HepG2 (cell line): Measurements from ENCODE around the gene IL17C. TPM values are rescaled to one million over a fixed set of nuclear protein-coding genes. Genes with fewer than 3 reads are reported as not detected.

Experiments
- CENPX ChIP-seq: sonication (generic); formaldehyde crosslinking; IDR thresholded peaks from 2 replicates; pipeline ENCODE4 v1.9.0; 2021; ENCODE audit warnings: mild to moderate bottlenecking, missing genetic modification reagents, moderate library complexity
- ISL2 ChIP-seq: sonication (generic); formaldehyde crosslinking; IDR thresholded peaks from 2 replicates; pipeline ENCODE4 v1.5.0; 2020; ENCODE audit warnings: missing genetic modification reagents
- KLF12 ChIP-seq: sonication (generic); formaldehyde crosslinking; IDR thresholded peaks from 2 replicates; pipeline ENCODE4 v1.4.0; 2020; ENCODE audit warnings: missing genetic modification reagents, borderline replicate concordance
- KLF15 ChIP-seq: sonication (generic); formaldehyde crosslinking; IDR thresholded peaks from 2 replicates; pipeline ENCODE4 v1.8.1; 2023; ENCODE audit warnings: borderline replicate concordance, mild to moderate bottlenecking, inconsistent platforms, missing genetic modification reagents, mixed read lengths
- PBX3 ChIP-seq: sonication (generic); formaldehyde crosslinking; IDR thresholded peaks from 2 replicates; pipeline ENCODE4 v1.8.1; 2023; ENCODE audit warnings: missing genetic modification reagents, inconsistent platforms, borderline replicate concordance
- YEATS2 ChIP-seq: sonication (generic); formaldehyde crosslinking; IDR thresholded peaks from 2 replicates; pipeline ENCODE4 v1.4.0; 2020; ENCODE audit warnings: missing genetic modification reagents, borderline replicate concordance
- ZBTB20 ChIP-seq: sonication (generic); formaldehyde crosslinking; IDR thresholded peaks from 2 replicates; pipeline ENCODE4 v1.8.1; 2023; ENCODE audit warnings: missing genetic modification reagents, low read depth, mild to moderate bottlenecking, borderline replicate concordance
- ZBTB39 ChIP-seq: sonication (generic); formaldehyde crosslinking; IDR thresholded peaks from 2 replicates; pipeline ENCODE4 v1.5.0; 2020; ENCODE audit warnings: missing genetic modification reagents
- ZBTB46 ChIP-seq: sonication (generic); formaldehyde crosslinking; IDR thresholded peaks from 2 replicates; pipeline ENCODE4 v1.4.0; 2020; ENCODE audit warnings: mild to moderate bottlenecking, missing genetic modification reagents, borderline replicate concordance
- ZNF180 ChIP-seq: sonication (generic); formaldehyde crosslinking; IDR thresholded peaks from 2 replicates; pipeline ENCODE4 v1.4.0; 2020; ENCODE audit warnings: low read depth, missing genetic modification reagents, borderline replicate concordance
- ZNF234 ChIP-seq: sonication (generic); formaldehyde crosslinking; conservative IDR thresholded peaks from 2 replicates; pipeline ENCODE4 v1.5.1; 2020; ENCODE audit warnings: mild to moderate bottlenecking, missing genetic modification reagents
- ZNF3 ChIP-seq: IDR thresholded peaks from 2 replicates; pipeline ENCODE4 v1.7.0; 2017; ENCODE audit warnings: inconsistent platforms
- ZNF407 ChIP-seq: sonication (generic); formaldehyde crosslinking; IDR thresholded peaks from one replicate; pipeline ENCODE4 v1.5.1; 2020; ENCODE audit warnings: mild to moderate bottlenecking, missing genetic modification reagents; ENCODE audit errors: not compliant biosample characterization
- ZNF781 ChIP-seq: sonication (generic); formaldehyde crosslinking; IDR thresholded peaks from 2 replicates; pipeline ENCODE4 v1.5.1; 2020; ENCODE audit warnings: borderline replicate concordance, mild to moderate bottlenecking, missing genetic modification reagents; ENCODE audit errors: not compliant biosample characterization
- polyA plus RNA-seq, 8 experiments: library from polyadenylated mRNA; depleted of rRNA in 3 of 8; stranded (reverse) in 7 of 8; unstranded in 1 of 8; fragments of >200 nt; fragmentation: Illumina TruSeq in 4 of 8; extraction: Trizol in 4 of 8; gene quantifications; 2 replicates each; pipeline versions ENCODE4 v1.2.1 to v1.2.3, GENCODE V29; 2011 to 2016; ENCODE audit warnings: low read depth in 4 of 8, missing spikeins in 1 of 8, mixed read lengths in 1 of 8; ENCODE audit not compliant: insufficient read depth in 1 of 8
- total RNA-seq, 5 experiments: library from RNA; depleted of rRNA; stranded (reverse); fragments of >200 nt; fragmentation: Illumina TruSeq; extraction: Trizol; gene quantifications; 2 replicates each; pipeline ENCODE4 v1.2.3, GENCODE V29; 2016; ENCODE audit warnings: low read depth in 1 of 5

The IL17C gene
- total and polyA plus RNA-seq, 2 of the 13 experiments (the other 11 are each of a cell fraction or from before 2014, with no cell fraction given), result not detected

GRCh38 chr16:88649924-88650748 lies 11.8 kb downstream of the IL17C start (continued):
- TF ChIP-seq ZBTB39 (CRISPR knock-in tag), result no peak
- 0 out of 2 replicates have a peak, but pooled peaks have one; percentile 6 for TF ChIP-seq KLF15
- no peak for TF ChIP-seq PBX3 (CRISPR knock-in tag)
- 0 out of 2 replicates have a peak, but pooled peaks have one; percentile 8 for TF ChIP-seq ZNF234 (CRISPR knock-in tag)
- TF ChIP-seq ZNF781, result no peak
- no peak; the same call in 1 of the 2 replicates for TF ChIP-seq ISL2
- no peak for TF ChIP-seq YEATS2 (CRISPR knock-in tag)
- no peak for TF ChIP-seq CENPX
- TF ChIP-seq ZNF3, result no peak
- TF ChIP-seq ZNF407 (CRISPR knock-in tag), result no peak
- TF ChIP-seq KLF12 (CRISPR knock-in tag), result 0 out of 2 replicates have a peak, but pooled peaks have one; percentile 45
- TF ChIP-seq ZBTB46 (CRISPR knock-in tag), result no peak
- no peak; the same call in 1 of the 2 replicates for TF ChIP-seq ZBTB20 (CRISPR knock-in tag)
- no peak for TF ChIP-seq ZNF180 (CRISPR knock-in tag)
